Peyer's patch (tissue), 4 donors: ENCODE data around the gene DLGAP4.

ENCODE experiments used
- CTCF ChIP-seq, 6 experiments: fragments of 450-650 bp in 4 of 6; fragments of 200-600 bp in 2 of 6; sonication (generic) in 1 of 6; IDR thresholded peaks; one replicate each; pipeline ENCODE4 v1.5.1; 2017 to 2019; ENCODE audit warnings: antibody characterized with exemption in 6 of 6, mild to moderate bottlenecking in 3 of 6, moderate library complexity in 1 of 6
- POLR2A ChIP-seq, 2 donors: fragments of 450-650 bp; IDR thresholded peaks; one replicate each; pipeline ENCODE4 v1.5.1; 2017; ENCODE audit warnings: antibody characterized with exemption in 2 of 2, mild to moderate bottlenecking in 2 of 2, moderate library complexity in 2 of 2

GRCh38 chr20:36497856-36498255, 191.7 kb downstream of the DLGAP4 start:
- TF ChIP-seq CTCF (IDR thresholded peaks at IDR 0.05) (no peak), POLR2A (IDR thresholded peaks at IDR 0.05) (no peak)
